NCI-H446 (cell line): ENCODE results near the gene ATP6V0A4.
"Not testable (repeated sequence)": the region's sequence is repeated elsewhere in the genome, so short reads cannot be mapped to it uniquely, and the experiment has no call there.

Experiments used
- DNase-seq, 2 experiments: peaks; one replicate each; lab custom pipeline; 2025; lab: John Stamatoyannopoulos, UW

Gene ATP6V0A4

GRCh38 chr7:138797715-138798320 lies at the start of gene ATP6V0A4, which contains the start of gene TMEM213:
Gene ATP6V0A4 (minus strand): TSS chr7:138798196. CDS start chr7:138771247, 26,949 bp downstream.
Gene TMEM213 (plus strand): TSS chr7:138797994. CDS start chr7:138798105, 111 bp downstream.
- DNase-seq, result no peak

GRCh38 chr7:138845711-138846110 lies 47.7 kb upstream of the ATP6V0A4 start:
- DNase-seq, result no peak

- no peak for DNase-seq
Observed at GRCh38 chr7:138843632-138844580, 45.9 kb upstream of the ATP6V0A4 start.

- DNase-seq, result no peak
Observed at GRCh38 chr7:138842111-138842510, 44.1 kb upstream of the ATP6V0A4 start.

GRCh38 chr7:138838166-138838565 lies 40.2 kb upstream of the ATP6V0A4 start:
- DNase-seq, result no peak

GRCh38 chr7:138837627-138838026 lies 39.6 kb upstream of the ATP6V0A4 start:
- DNase-seq, result no peak

GRCh38 chr7:138835087-138835486 lies 37.1 kb upstream of the ATP6V0A4 start:
- DNase-seq, result no peak

GRCh38 chr7:138834583-138834982 lies 36.6 kb upstream of the ATP6V0A4 start:
- DNase-seq, result no peak

- DNase-seq, result no peak
Observed at GRCh38 chr7:138833596-138833995, 35.6 kb upstream of the ATP6V0A4 start.

- DNase-seq, result no peak
Observed at GRCh38 chr7:138832966-138833365, 35.0 kb upstream of the ATP6V0A4 start.

- DNase-seq, result no peak
Observed at GRCh38 chr7:138829335-138829734, 31.3 kb upstream of the ATP6V0A4 start.

- DNase-seq, result no peak
Observed at GRCh38 chr7:138828302-138828701, 30.3 kb upstream of the ATP6V0A4 start.

- no peak for DNase-seq
Observed at GRCh38 chr7:138825049-138825721, 27.2 kb upstream of the ATP6V0A4 start.

GRCh38 chr7:138822867-138823535 lies 25.0 kb upstream of the ATP6V0A4 start:
- DNase-seq, result no peak

GRCh38 chr7:138821912-138822311 lies 23.9 kb upstream of the ATP6V0A4 start:
- no peak for DNase-seq

- no peak for DNase-seq
Observed at GRCh38 chr7:138819625-138820024, 21.6 kb upstream of the ATP6V0A4 start.

GRCh38 chr7:138816650-138817049 lies 18.7 kb upstream of the ATP6V0A4 start:
- no peak for DNase-seq

- no peak for DNase-seq
Observed at GRCh38 chr7:138814816-138815332, 16.9 kb upstream of the ATP6V0A4 start.

GRCh38 chr7:138813945-138814344 lies 15.9 kb upstream of the ATP6V0A4 start:
- DNase-seq, result no peak

GRCh38 chr7:138811327-138811726 lies 13.3 kb upstream of the ATP6V0A4 start:
- DNase-seq, result not testable (repeated sequence)

GRCh38 chr7:138809346-138809745 lies 11.3 kb upstream of the ATP6V0A4 start:
- no peak for DNase-seq

- no peak for DNase-seq
Observed at GRCh38 chr7:138804618-138805017, 6.6 kb upstream of the ATP6V0A4 start.
